HEK293 (cell line): ENCODE results near the gene ZNF684.

Experiments used
- CTCF ChIA-PET: fragments of 350-600 bp; formaldehyde crosslinking; extraction: SDS; loops from one replicate; lab custom pipeline; 2021; ENCODE audit warnings: antibody characterized with exemption; lab: Yijun Ruan, JAX
- POLR2A ChIA-PET: fragments of 300-600 bp; formaldehyde crosslinking; extraction: SDS; loops from one replicate; lab custom pipeline; 2020; ENCODE audit warnings: antibody characterized with exemption, inconsistent platforms; lab: Yijun Ruan, JAX
- H3K27ac ChIP-seq: fragments of 200-500 bp; sonication (Bioruptor generic); 2 replicates; pipeline ENCODE4 v1.5.1; 2014; ENCODE audit warnings: low read depth, low read length, control low read depth, inconsistent platforms; ENCODE audit errors: extremely low read depth
- H3K36me3 ChIP-seq, 2 experiments: fragments of 200-500 bp in 1 of 2; sonication (Bioruptor generic) in 1 of 2; 1 replicate in 1 of 2; 2 replicates in 1 of 2; pipeline ENCODE4 v1.5.1; 2014 to 2017; ENCODE audit warnings: inconsistent platforms in 2 of 2, low read length in 2 of 2; ENCODE audit not compliant: control insufficient read depth in 2 of 2, insufficient read depth in 1 of 2
- H3K4me1 ChIP-seq: fragments of 200-500 bp; sonication (Bioruptor generic); 2 replicates; pipeline ENCODE4 v1.5.1; 2014; ENCODE audit warnings: mild to moderate bottlenecking, low read length, inconsistent platforms; ENCODE audit not compliant: control insufficient read depth, insufficient read depth
- H3K4me3 ChIP-seq: 2 replicates; pipeline ENCODE4 v1.5.1; 2011; ENCODE audit warnings: low read depth, mild to moderate bottlenecking, control low read depth, low read length, moderate library complexity
- H3K9me3 ChIP-seq: fragments of 200-500 bp; sonication (Bioruptor generic); 2 replicates; pipeline ENCODE4 v1.5.1; 2014; ENCODE audit warnings: low read depth, low read length, inconsistent platforms; ENCODE audit not compliant: control insufficient read depth, insufficient read depth
- BCL11A ChIP-seq: fragments of 450-650 bp; formaldehyde crosslinking; IDR thresholded peaks from 2 replicates; pipeline ENCODE4 v1.5.1; 2016; ENCODE audit warnings: low read depth, missing biosample characterization, missing genetic modification characterization
- CTCF ChIP-seq: fragments of 450-650 bp; formaldehyde crosslinking; IDR thresholded peaks from 2 replicates; pipeline ENCODE4 v1.5.1; 2016; ENCODE audit warnings: missing biosample characterization, missing genetic modification characterization
- IKZF3 ChIP-seq: fragments of 450-650 bp; IDR thresholded peaks from 2 replicates; pipeline ENCODE4 v1.5.0; 2018; ENCODE audit warnings: missing biosample characterization, mild to moderate bottlenecking, missing genetic modification characterization, moderate library complexity
- INSM2 ChIP-seq: fragments of 450-650 bp; formaldehyde crosslinking; IDR thresholded peaks from 2 replicates; pipeline ENCODE4 v1.5.1; 2016; ENCODE audit warnings: missing biosample characterization, missing genetic modification characterization
- PRDM4 ChIP-seq: fragments of 450-650 bp; formaldehyde crosslinking; IDR thresholded peaks from 2 replicates; pipeline ENCODE4 v1.5.1; 2017; ENCODE audit warnings: missing biosample characterization, missing genetic modification characterization
- SETDB1 ChIP-seq: IDR thresholded peaks from one replicate; pipeline ENCODE4 v1.6.1; 2017; ENCODE audit warnings: mild to moderate bottlenecking, low read length, moderate library complexity, mixed read lengths; ENCODE audit not compliant: insufficient read length
- ZFP41 ChIP-seq: fragments of 450-650 bp; formaldehyde crosslinking; IDR thresholded peaks from 2 replicates; pipeline ENCODE4 v1.5.1; 2016; ENCODE audit warnings: missing biosample characterization, missing genetic modification characterization, borderline replicate concordance
- ZNF10 ChIP-seq: fragments of 450-650 bp; formaldehyde crosslinking; IDR thresholded peaks from 2 replicates; pipeline ENCODE4 v1.5.1; 2017; ENCODE audit warnings: missing biosample characterization, missing genetic modification characterization
- ZNF138 ChIP-seq: fragments of 450-650 bp; formaldehyde crosslinking; IDR thresholded peaks from 2 replicates; pipeline ENCODE4 v1.5.1; 2016; ENCODE audit warnings: missing biosample characterization, missing genetic modification characterization, borderline replicate concordance
- ZNF18 ChIP-seq: fragments of 450-650 bp; formaldehyde crosslinking; IDR thresholded peaks from 2 replicates; pipeline ENCODE4 v1.5.1; 2016; ENCODE audit warnings: missing biosample characterization, missing genetic modification characterization
- ZNF211 ChIP-seq: fragments of 450-650 bp; formaldehyde crosslinking; IDR thresholded peaks from 2 replicates; pipeline ENCODE4 v1.5.1; 2016; ENCODE audit warnings: low read depth, missing biosample characterization, missing genetic modification characterization
- ZNF214 ChIP-seq: fragments of 450-650 bp; formaldehyde crosslinking; IDR thresholded peaks from 2 replicates; pipeline ENCODE4 v1.5.1; 2017; ENCODE audit warnings: missing biosample characterization, mild to moderate bottlenecking, missing genetic modification characterization, borderline replicate concordance
- ZNF23 ChIP-seq: fragments of 450-650 bp; formaldehyde crosslinking; IDR thresholded peaks from 2 replicates; pipeline ENCODE4 v1.5.1; 2016; ENCODE audit warnings: missing biosample characterization, missing genetic modification characterization, borderline replicate concordance
- ZNF324 ChIP-seq: fragments of 450-650 bp; formaldehyde crosslinking; IDR thresholded peaks from 2 replicates; pipeline ENCODE4 v1.5.1; 2016; ENCODE audit warnings: missing biosample characterization, missing genetic modification characterization
- ZNF366 ChIP-seq: fragments of 450-650 bp; formaldehyde crosslinking; conservative IDR thresholded peaks from 2 replicates; pipeline ENCODE4 v1.5.1; 2016; ENCODE audit warnings: missing biosample characterization, missing genetic modification characterization
- ZNF394 ChIP-seq: fragments of 450-650 bp; formaldehyde crosslinking; IDR thresholded peaks from 2 replicates; pipeline ENCODE4 v1.5.1; 2016; ENCODE audit warnings: missing biosample characterization, missing genetic modification characterization, mild to moderate bottlenecking, moderate library complexity, borderline replicate concordance
- ZNF488 ChIP-seq: fragments of 450-650 bp; formaldehyde crosslinking; IDR thresholded peaks from 2 replicates; pipeline ENCODE4 v1.5.1; 2016; ENCODE audit warnings: missing biosample characterization, missing genetic modification characterization
- ZNF544 ChIP-seq: fragments of 450-650 bp; formaldehyde crosslinking; IDR thresholded peaks from 2 replicates; pipeline ENCODE4 v1.5.0; 2017; ENCODE audit warnings: missing biosample characterization, missing genetic modification characterization
- ZNF558 ChIP-seq: fragments of 450-650 bp; formaldehyde crosslinking; IDR thresholded peaks from 2 replicates; pipeline ENCODE4 v1.5.1; 2016; ENCODE audit warnings: missing biosample characterization, missing genetic modification characterization
- ZNF654 ChIP-seq: fragments of 450-650 bp; formaldehyde crosslinking; IDR thresholded peaks from 2 replicates; pipeline ENCODE4 v1.5.1; 2016; ENCODE audit warnings: low read depth, missing biosample characterization, missing genetic modification characterization
- ZNF707 ChIP-seq: fragments of 450-650 bp; formaldehyde crosslinking; IDR thresholded peaks from 2 replicates; pipeline ENCODE4 v1.5.1; 2016; ENCODE audit warnings: missing biosample characterization, missing genetic modification characterization

Gene ZNF684

GRCh38 chr1:40588586-40588985 lies 57.1 kb downstream of the ZNF684 start:
- H3K4me3 ChIP-seq, result no peak overlapping the region
- H3K36me3 ChIP-seq, result no peaks in the 10 kb centered on the region
- H3K9me3 ChIP-seq, result no peaks in the 10 kb centered on the region
- TF ChIP-seq ZNF544 (tag by site-specific recombination) (no peak), ZNF23 (no peak), ZNF488 (tag by site-specific recombination) (no peak), ZNF138 (no peak), SETDB1 (no peak), ZNF18 (tag by site-specific recombination) (no peak), CTCF (tag by site-specific recombination) (no peak), ZNF211 (tag by site-specific recombination) (no peak), IKZF3 (tag by site-specific recombination) (no peak), ZNF214 (tag by site-specific recombination) (no peak), ZNF324 (tag by site-specific recombination) (no peak), INSM2 (no peak), ZNF394 (tag by site-specific recombination) (no peak), ZNF558 (tag by site-specific recombination) (no peak), ZNF707 (tag by site-specific recombination) (no peak), BCL11A (tag by site-specific recombination) (no peak)
- POLR2A ChIA-PET, result no interaction called here
- no peak overlapping the region for H3K27ac ChIP-seq
- H3K4me1 ChIP-seq, result no peaks in the 10 kb centered on the region
- CTCF ChIA-PET, result interaction anchor here (1.8 kb wide), 1 partner anchor 56 kb away, joined by 6 read pairs; no protein-coding TSS in a partner anchor

GRCh38 chr1:40592107-40592803 lies 60.8 kb downstream of the ZNF684 start:
- CTCF ChIA-PET, result interaction anchor here (0.7 to 1.1 kb wide), 2 partner anchors 11 to 467 kb away, joined by 3 read pairs; no protein-coding TSS in a partner anchor
- Histone ChIP-seq H3K36me3 (no peaks in the 10 kb centered on the region), H3K4me1 (no peaks in the 10 kb centered on the region), H3K9me3 (no peaks in the 10 kb centered on the region), H3K4me3 (no peak overlapping the region), H3K27ac (no peak overlapping the region)
- POLR2A ChIA-PET, result no interaction called here
- TF ChIP-seq PRDM4 (tag by site-specific recombination) (no peak), ZNF654 (tag by site-specific recombination) (peak; percentile 69), ZNF10 (tag by site-specific recombination) (no peak), ZNF366 (tag by site-specific recombination) (no peak), ZFP41 (tag by site-specific recombination) (no peak)
